ENCODE results near the gene ATP13A1. TPM values are rescaled to one million over a fixed set of nuclear protein-coding genes. Genes with fewer than 3 reads are reported as not detected.

The ATP13A1 gene
- total and polyA plus RNA-seq, 2 of the 8 experiments (the other 6 are each of a cell fraction or from before 2014, with no cell fraction given) = 33.0 to 64.2 TPM

- H4K91ac ChIP-seq (replicated peaks; ENCODE audit: insufficient read length, low read length) = no peak overlapping the region
Observed at GRCh38 chr19:19710506-19710905, 47.0 kb upstream of the ATP13A1 start.

More at GRCh38 chr19:19710506-19710905, 47.0 kb upstream of the ATP13A1 start:
- Histone ChIP-seq H2BK12ac (ENCODE audit: low read depth, low read length) (no peak overlapping the region), H3K4me1 (replicated peaks in 1 of 4; ENCODE audit: control insufficient read depth in 3 of 4, insufficient read depth in 4 of 4, low read length in 3 of 4) (no peaks in the 10 kb centered on the region), H3K56ac (replicated peaks; ENCODE audit: insufficient read length, low read depth, low read length) (no peak overlapping the region), H2BK15ac (ENCODE audit: low read length) (no peak overlapping the region), H3K4ac (replicated peaks; ENCODE audit: insufficient read length, low read depth, low read length) (no peak overlapping the region), H4K20me1 (replicated peaks in 1 of 2; ENCODE audit: control insufficient read depth in 1 of 2, insufficient read depth in 2 of 2, low read length in 2 of 2) (no peaks in the 10 kb centered on the region), H3K9me3 (ENCODE audit: insufficient read depth in 2 of 2, low read depth in 1 of 2, low read length in 1 of 2) (peaks cover 74 to 80% of the 10 kb centered on the region in 2 experiments), H3K14ac (ENCODE audit: insufficient read length) (no peak overlapping the region), H4K5ac (ENCODE audit: insufficient read length, low read depth, low read length) (no peak overlapping the region), H3K23me2 (ENCODE audit: low read depth, low read length) (no peaks in the 10 kb centered on the region), H3K36me3 (ENCODE audit: control insufficient read depth in 2 of 4, insufficient read depth in 4 of 4, low read length in 3 of 4) (peaks cover 10 to 64% (median 33%) of the 10 kb centered on the region in 4 experiments), H3K9ac (replicated peaks in 1 of 4; ENCODE audit: extremely low read depth in 1 of 4, low read depth in 3 of 4, low read length in 3 of 4) (no peak overlapping the region), H3K79me1 (ENCODE audit: low read depth, low read length) (no peaks in the 10 kb centered on the region; the same call in 1 of the 2 replicates), H4K8ac (ENCODE audit: extremely low read depth, insufficient read depth, low read length) (no peak overlapping the region), H2BK120ac (replicated peaks; ENCODE audit: low read depth, low read length) (no peak overlapping the region), H2AFZ (ENCODE audit: low read length) (no peak overlapping the region), H3K79me2 (ENCODE audit: control insufficient read depth in 1 of 2, insufficient read depth in 2 of 2, low read length in 2 of 2) (no peaks in the 10 kb centered on the region), H3K27me3 (replicated peaks in 1 of 4; ENCODE audit: control insufficient read depth in 3 of 4, extremely low read depth in 1 of 4, insufficient read depth in 3 of 4, low read length in 3 of 4) (no peaks in the 10 kb centered on the region), H2BK20ac (ENCODE audit: low read length) (no peak overlapping the region), H3K4me3 (ENCODE audit: extremely low read depth in 1 of 4, insufficient read depth in 2 of 4, low read depth in 3 of 4, low read length in 4 of 4) (0 out of 8 replicates have a peak overlapping the region, but pooled peaks of 1 of the 4 experiments have one; percentile 2), H2BK5ac (ENCODE audit: low read depth, low read length) (no peak overlapping the region), H2AK5ac (ENCODE audit: low read depth, low read length) (no peak overlapping the region), H3K27ac (ENCODE audit: low read depth, low read length) (no peak overlapping the region), H3K23ac (ENCODE audit: insufficient read length) (no peak overlapping the region), H3K4me2 (ENCODE audit: insufficient read depth in 1 of 2, low read depth in 2 of 2, low read length in 2 of 2) (no peak overlapping the region), H3K18ac (ENCODE audit: extremely low read depth, low read length) (no peak overlapping the region)
- DNase-seq (ENCODE audit: low read depth in 1 of 2, low spot score in 2 of 2) (no peak), FAIRE-seq (no peak)
- 87% methylated on average over 2 of the region's 2 CpGs; no CpG with 5 or more reads in 1 of the 2 experiments for WGBS, 2 experiments (ENCODE audit: extremely low coverage in 1 of 2, insufficient coverage in 1 of 2, insufficient read length in 1 of 2, insufficient replicate concordance in 2 of 2, low coverage in 1 of 2, low lambda C conversion rate in 2 of 2, missing lambda C conversion rate in 1 of 2)
- TF ChIP-seq SP4 (IDR thresholded peaks at IDR 0.05; ENCODE audit: low read length) (no peak), SRF (IDR thresholded peaks at IDR 0.05; ENCODE audit: low read depth, low read length) (no peak), PHF8 (conservative IDR thresholded peaks at IDR 0.05; ENCODE audit: low read depth, low read length) (no peak), BRCA1 (IDR thresholded peaks at IDR 0.05; ENCODE audit: low read depth, low read length) (no peak), GTF2F1 (IDR thresholded peaks at IDR 0.05; ENCODE audit: borderline replicate concordance, low read depth, low read length) (no peak), SAP30 (IDR thresholded peaks at IDR 0.05; ENCODE audit: insufficient read depth, insufficient replicate concordance, low read length) (no peak), TAF7 (optimal IDR thresholded peaks at IDR 0.05; ENCODE audit: borderline replicate concordance, low read depth, low read length) (no peak)
- POLR2A ChIA-PET (ENCODE audit: partially characterized antibody) = no interaction called here
- CTCF ChIA-PET (ENCODE audit: partially characterized antibody) = no interaction called here
